Smooth muscle cell (in vitro differentiated cells): Measurements from ENCODE around the gene SHANK2. TPM values are rescaled to one million over a fixed set of nuclear protein-coding genes. Genes with fewer than 3 reads are reported as not detected.

Experiments
- DNase-seq: peaks from one replicate; lab custom pipeline; 2025; ENCODE audit not compliant: unreplicated experiment; lab: John Stamatoyannopoulos, UW
- H2AFZ ChIP-seq: fragments of 200-600 bp; sonication (generic); 2 replicates; pipeline ENCODE4 v1.6.0; 2016; ENCODE audit warnings: antibody characterized with exemption, low read depth, mild to moderate bottlenecking
- H3F3A ChIP-seq: fragments of 200-600 bp; sonication (generic); 2 replicates; pipeline ENCODE4 v1.6.0; 2017; ENCODE audit warnings: antibody characterized with exemption, low read depth
- H3K27ac ChIP-seq: fragments of 200-600 bp; sonication (generic); 2 replicates; pipeline ENCODE4 v1.5.1; 2016; ENCODE audit warnings: low read depth, mild to moderate bottlenecking
- H3K27me3 ChIP-seq: fragments of 200-600 bp; sonication (generic); 2 replicates; pipeline ENCODE4 v1.6.1; 2016; ENCODE audit warnings: low read depth, mild to moderate bottlenecking
- H3K36me3 ChIP-seq: fragments of 200-600 bp; sonication (generic); 2 replicates; pipeline ENCODE4 v1.5.1; 2016; ENCODE audit warnings: low read depth
- H3K4me1 ChIP-seq: fragments of 200-600 bp; sonication (generic); 2 replicates; pipeline ENCODE4 v1.5.1; 2016; ENCODE audit warnings: low read depth
- H3K4me2 ChIP-seq: fragments of 200-600 bp; sonication (generic); 2 replicates; pipeline ENCODE4 v1.6.0; 2016; ENCODE audit warnings: mild to moderate bottlenecking
- H3K4me3 ChIP-seq: fragments of 200-600 bp; sonication (generic); 2 replicates; pipeline ENCODE4 v1.5.1; 2016; ENCODE audit warnings: mild to moderate bottlenecking
- H3K79me2 ChIP-seq: fragments of 200-600 bp; sonication (generic); 2 replicates; pipeline ENCODE4 v1.6.0; 2016; ENCODE audit warnings: low read depth, mild to moderate bottlenecking
- H3K9ac ChIP-seq: fragments of 200-600 bp; sonication (generic); 2 replicates; pipeline ENCODE4 v1.6.0; 2016; ENCODE audit warnings: low read depth
- H3K9me3 ChIP-seq: fragments of 200-600 bp; sonication (generic); replicated peaks from 2 replicates; pipeline ENCODE4 v1.5.1; 2016; ENCODE audit warnings: low read depth
- H4K20me1 ChIP-seq: fragments of 200-600 bp; sonication (generic); 2 replicates; pipeline ENCODE4 v1.6.0; 2016; ENCODE audit warnings: low read depth
- WGBS: methylation state at CpG from one replicate; pipeline ENCODE4 v1.1.7; 2016; ENCODE audit warnings: low lambda C conversion rate; 5-methylcytosine and 5-hydroxymethylcytosine counted together
- polyA plus RNA-seq: library from polyadenylated mRNA; unstranded; fragments of >200 nt; fragmentation: Nextera tagmentation; extraction: Ambion mirVana; gene quantifications from 2 replicates; pipeline ENCODE4 v1.2.1, GENCODE V29; 2016
- total RNA-seq: library from RNA; depleted of rRNA; stranded (reverse); fragments of >200 nt; gene quantifications from 2 replicates; pipeline ENCODE4 v1.2.3, GENCODE V29; 2014
- TF ChIP-seq, protein P1 (sequence below): fragments of 200-600 bp; sonication (generic); IDR thresholded peaks from 2 replicates; pipeline ENCODE4 v1.5.1; 2017; ENCODE audit warnings: borderline replicate concordance, mild to moderate bottlenecking, antibody characterized with exemption; ENCODE audit not compliant: insufficient read depth, poor library complexity, severe bottlenecking

SHANK2 gene
- total and polyA plus RNA-seq, 2 experiments from 2014 or later, result 1.5 to 9.9 TPM

DNA sequence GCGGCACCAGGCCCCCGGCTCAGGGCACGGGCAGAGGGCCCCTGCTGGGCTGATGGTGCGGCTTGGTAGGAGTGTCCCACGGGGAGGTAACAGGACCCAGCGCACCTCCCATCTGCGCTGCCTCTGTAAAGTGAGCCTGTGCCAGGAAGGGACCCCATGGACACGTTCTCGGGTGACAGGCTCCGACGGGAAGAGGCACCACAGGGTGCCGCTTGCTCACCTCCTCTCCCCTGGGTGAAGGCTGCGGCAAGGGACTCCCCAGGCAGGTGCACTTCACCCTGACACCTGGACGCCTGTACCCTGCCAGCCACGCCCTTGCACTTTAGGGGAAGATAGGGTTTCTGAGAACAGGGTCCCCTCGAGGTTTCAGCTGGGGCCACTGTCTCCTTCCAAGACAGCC is 48.1 kb downstream of the SHANK2 start:
- WGBS, result 90% methylated on average over 16 of the region's 16 CpGs
- H3K9ac ChIP-seq, result no peak overlapping the region
- no peak overlapping the region for H3K4me3 ChIP-seq
- H3K9me3 ChIP-seq, result no peaks in the 10 kb centered on the region
- no peaks in the 10 kb centered on the region for H3K79me2 ChIP-seq
- H3K4me2 ChIP-seq, result no peak overlapping the region
- H3F3A ChIP-seq, result no peaks in the 10 kb centered on the region
- TF ChIP-seq, protein P1, sequence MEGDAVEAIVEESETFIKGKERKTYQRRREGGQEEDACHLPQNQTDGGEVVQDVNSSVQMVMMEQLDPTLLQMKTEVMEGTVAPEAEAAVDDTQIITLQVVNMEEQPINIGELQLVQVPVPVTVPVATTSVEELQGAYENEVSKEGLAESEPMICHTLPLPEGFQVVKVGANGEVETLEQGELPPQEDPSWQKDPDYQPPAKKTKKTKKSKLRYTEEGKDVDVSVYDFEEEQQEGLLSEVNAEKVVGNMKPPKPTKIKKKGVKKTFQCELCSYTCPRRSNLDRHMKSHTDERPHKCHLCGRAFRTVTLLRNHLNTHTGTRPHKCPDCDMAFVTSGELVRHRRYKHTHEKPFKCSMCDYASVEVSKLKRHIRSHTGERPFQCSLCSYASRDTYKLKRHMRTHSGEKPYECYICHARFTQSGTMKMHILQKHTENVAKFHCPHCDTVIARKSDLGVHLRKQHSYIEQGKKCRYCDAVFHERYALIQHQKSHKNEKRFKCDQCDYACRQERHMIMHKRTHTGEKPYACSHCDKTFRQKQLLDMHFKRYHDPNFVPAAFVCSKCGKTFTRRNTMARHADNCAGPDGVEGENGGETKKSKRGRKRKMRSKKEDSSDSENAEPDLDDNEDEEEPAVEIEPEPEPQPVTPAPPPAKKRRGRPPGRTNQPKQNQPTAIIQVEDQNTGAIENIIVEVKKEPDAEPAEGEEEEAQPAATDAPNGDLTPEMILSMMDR, result no peak
- H4K20me1 ChIP-seq, result no peaks in the 10 kb centered on the region
- H2AFZ ChIP-seq, result no peak overlapping the region
- DNase-seq, result no peak
- H3K4me1 ChIP-seq, result peaks cover 8% of the 10 kb centered on the region
- H3K36me3 ChIP-seq, result no peaks in the 10 kb centered on the region
- H3K27ac ChIP-seq, result no peak overlapping the region
- H3K27me3 ChIP-seq, result no peaks in the 10 kb centered on the region

DNA sequence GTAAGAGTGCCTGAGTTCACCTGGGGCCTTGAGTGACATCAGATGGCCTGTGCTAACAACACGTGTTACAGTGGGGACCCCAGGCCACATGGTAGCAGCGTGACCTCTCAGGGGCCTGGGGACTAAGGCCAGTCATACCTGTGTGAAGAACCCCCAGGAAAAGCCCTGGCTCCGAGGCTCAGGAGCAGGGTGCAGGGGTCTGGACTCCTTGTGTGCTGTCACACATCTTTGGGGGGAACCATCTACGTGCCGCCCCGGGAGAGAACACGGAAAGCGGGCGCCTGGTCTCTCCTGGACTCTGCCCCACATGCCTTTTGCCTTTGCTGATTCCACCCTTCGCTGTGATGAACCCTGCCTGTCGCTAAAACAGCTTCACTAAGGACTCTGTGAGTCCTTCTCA is 48.7 kb downstream of the SHANK2 start:
- no peak overlapping the region for H3K9ac ChIP-seq
- H2AFZ ChIP-seq, result no peak overlapping the region
- H3K36me3 ChIP-seq, result no peaks in the 10 kb centered on the region
- DNase-seq, result no peak
- H3K79me2 ChIP-seq, result no peaks in the 10 kb centered on the region
- TF ChIP-seq, protein P1, result no peak
- no peaks in the 10 kb centered on the region for H3K27me3 ChIP-seq
- 97% methylated on average over 11 of the region's 11 CpGs for WGBS
- peaks cover 8% of the 10 kb centered on the region for H3K4me1 ChIP-seq
- no peak overlapping the region for H3K4me3 ChIP-seq
- H3K4me2 ChIP-seq, result no peak overlapping the region
- H3K27ac ChIP-seq, result no peak overlapping the region
- H3F3A ChIP-seq, result no peaks in the 10 kb centered on the region
- H3K9me3 ChIP-seq, result no peaks in the 10 kb centered on the region
- H4K20me1 ChIP-seq, result no peaks in the 10 kb centered on the region

DNA sequence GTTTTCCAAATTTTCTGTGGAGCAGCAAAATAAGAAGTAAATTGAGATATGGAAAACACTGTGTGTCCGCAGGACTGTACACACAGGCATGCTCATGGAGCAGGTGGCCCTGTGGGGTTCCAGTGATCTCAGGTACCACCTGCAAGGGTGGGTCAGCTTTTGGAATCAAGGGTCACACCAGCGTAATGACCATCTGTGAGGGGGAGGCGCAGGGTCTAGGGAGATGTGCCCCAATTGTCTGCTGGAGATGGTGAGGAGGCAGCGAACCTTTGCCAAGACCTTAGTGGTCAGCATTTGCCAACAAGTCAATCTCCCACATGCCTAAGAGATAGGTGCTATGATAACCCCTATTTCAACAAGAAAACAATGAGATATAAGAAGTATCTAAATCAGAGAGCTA is 49.4 kb downstream of the SHANK2 start:
- TF ChIP-seq, protein P1, result no peak
- H3K36me3 ChIP-seq, result no peaks in the 10 kb centered on the region
- no peaks in the 10 kb centered on the region for H3K27me3 ChIP-seq
- no peaks in the 10 kb centered on the region for H4K20me1 ChIP-seq
- H3K27ac ChIP-seq, result no peak overlapping the region
- no peak overlapping the region for H2AFZ ChIP-seq
- WGBS, result 97% methylated on average over 4 of the region's 4 CpGs
- no peak overlapping the region for H3K9ac ChIP-seq
- no peaks in the 10 kb centered on the region for H3F3A ChIP-seq
- DNase-seq, result no peak
- no peaks in the 10 kb centered on the region for H3K9me3 ChIP-seq
- peaks cover 8% of the 10 kb centered on the region for H3K4me1 ChIP-seq
- no peak overlapping the region for H3K4me3 ChIP-seq
- H3K4me2 ChIP-seq, result no peak overlapping the region
- no peaks in the 10 kb centered on the region for H3K79me2 ChIP-seq

DNA sequence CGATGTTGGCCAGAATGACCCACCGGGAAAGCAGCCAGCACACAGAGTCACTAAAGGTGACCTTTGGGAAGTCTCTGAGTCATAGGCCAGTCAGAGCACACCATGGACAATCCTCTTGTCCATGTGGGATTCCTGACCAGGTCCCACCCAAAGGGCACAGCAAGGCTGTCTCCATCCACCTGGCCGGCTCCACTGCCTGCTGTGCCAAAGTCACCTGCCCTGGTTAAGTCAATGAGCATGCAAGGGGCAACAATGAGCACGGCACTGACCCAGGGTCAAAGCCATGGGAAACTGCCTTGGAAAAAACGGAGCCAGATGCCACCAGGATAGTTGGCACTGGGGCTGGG is 49.8 kb downstream of the SHANK2 start:
- Histone ChIP-seq H3F3A (no peaks in the 10 kb centered on the region), H3K9me3 (no peaks in the 10 kb centered on the region), H2AFZ (no peak overlapping the region), H3K4me1 (peaks cover 8% of the 10 kb centered on the region), H4K20me1 (no peaks in the 10 kb centered on the region), H3K79me2 (no peaks in the 10 kb centered on the region), H3K9ac (no peak overlapping the region), H3K36me3 (no peaks in the 10 kb centered on the region), H3K27ac (no peak overlapping the region), H3K4me2 (no peak overlapping the region), H3K27me3 (no peaks in the 10 kb centered on the region), H3K4me3 (no peak overlapping the region)
- no peak for DNase-seq
- TF ChIP-seq, protein P1, result no peak
- WGBS, result 91% methylated on average over 5 of the region's 5 CpGs

Other genes starting within 250 kb of the SHANK2 start
- gene DHCR7, start 195.8 kb upstream of the SHANK2 start, total RNA-seq, result 50.1 and 65.9 TPM in 2 replicates
- 81.0 and 99.1 TPM in 2 replicates for gene DHCR7, start 195.8 kb upstream of the SHANK2 start, polyA plus RNA-seq
- 30.2 and 45.4 TPM in 2 replicates for gene NADSYN1, start 200.6 kb upstream of the SHANK2 start, total RNA-seq
- gene NADSYN1, start 200.6 kb upstream of the SHANK2 start, polyA plus RNA-seq, result 33.8 and 41.2 TPM in 2 replicates